GM18907 (cell line): ENCODE results near the gene ITGB5.

Source experiments
- ATAC-seq: cut with Tn5 transposase; IDR thresholded peaks from one replicate; pipeline ENCODE4 v1.9.1; 2021; ENCODE audit warnings: mild to moderate bottlenecking, moderate library complexity; ENCODE audit not compliant: unreplicated experiment

The ITGB5 gene, protein sequence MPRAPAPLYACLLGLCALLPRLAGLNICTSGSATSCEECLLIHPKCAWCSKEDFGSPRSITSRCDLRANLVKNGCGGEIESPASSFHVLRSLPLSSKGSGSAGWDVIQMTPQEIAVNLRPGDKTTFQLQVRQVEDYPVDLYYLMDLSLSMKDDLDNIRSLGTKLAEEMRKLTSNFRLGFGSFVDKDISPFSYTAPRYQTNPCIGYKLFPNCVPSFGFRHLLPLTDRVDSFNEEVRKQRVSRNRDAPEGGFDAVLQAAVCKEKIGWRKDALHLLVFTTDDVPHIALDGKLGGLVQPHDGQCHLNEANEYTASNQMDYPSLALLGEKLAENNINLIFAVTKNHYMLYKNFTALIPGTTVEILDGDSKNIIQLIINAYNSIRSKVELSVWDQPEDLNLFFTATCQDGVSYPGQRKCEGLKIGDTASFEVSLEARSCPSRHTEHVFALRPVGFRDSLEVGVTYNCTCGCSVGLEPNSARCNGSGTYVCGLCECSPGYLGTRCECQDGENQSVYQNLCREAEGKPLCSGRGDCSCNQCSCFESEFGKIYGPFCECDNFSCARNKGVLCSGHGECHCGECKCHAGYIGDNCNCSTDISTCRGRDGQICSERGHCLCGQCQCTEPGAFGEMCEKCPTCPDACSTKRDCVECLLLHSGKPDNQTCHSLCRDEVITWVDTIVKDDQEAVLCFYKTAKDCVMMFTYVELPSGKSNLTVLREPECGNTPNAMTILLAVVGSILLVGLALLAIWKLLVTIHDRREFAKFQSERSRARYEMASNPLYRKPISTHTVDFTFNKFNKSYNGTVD

DNA sequence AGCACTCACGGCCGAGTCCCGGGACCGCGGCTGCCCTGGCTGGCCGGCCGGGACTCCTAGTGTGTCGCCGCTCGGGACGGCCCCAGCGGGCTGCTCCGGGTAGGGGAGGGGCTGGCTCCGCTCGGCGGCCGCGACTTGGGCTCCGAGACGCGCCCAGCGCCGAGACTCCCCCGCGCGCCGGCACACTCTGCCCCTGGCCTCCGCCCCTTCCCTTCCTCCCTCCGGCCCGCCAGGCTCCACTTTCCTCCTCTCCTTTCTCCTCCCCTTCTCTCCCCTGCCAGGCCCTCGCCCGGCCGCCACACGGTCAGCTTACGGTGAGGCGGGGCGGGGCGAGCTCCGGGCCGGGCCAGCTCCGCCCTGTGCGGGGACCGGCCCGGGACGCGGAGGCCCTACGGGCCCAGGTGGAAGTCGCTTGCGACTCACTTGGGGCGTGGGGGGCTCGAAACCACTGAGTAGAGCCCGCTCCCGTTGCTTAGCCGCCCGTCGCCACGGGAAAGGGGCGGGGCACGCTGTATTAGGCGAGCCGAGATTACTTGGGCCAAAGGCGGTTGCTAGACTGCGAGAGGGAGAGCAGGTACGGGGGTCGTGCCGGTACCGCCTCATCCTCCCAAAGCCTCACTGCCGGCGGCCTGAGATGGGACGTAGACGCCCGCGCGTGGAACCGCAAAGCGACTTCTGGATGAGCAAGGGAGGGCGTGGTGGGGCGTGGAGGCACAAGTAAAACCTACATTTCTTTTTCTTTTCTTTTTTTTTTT lies at the start of gene ITGB5:
Gene ITGB5 (minus strand): TSS at position 189 of the 755 bp plus-strand sequence. CDS start 365 bp downstream, outside the sequence.
- peak; percentile 60 for ATAC-seq

DNA sequence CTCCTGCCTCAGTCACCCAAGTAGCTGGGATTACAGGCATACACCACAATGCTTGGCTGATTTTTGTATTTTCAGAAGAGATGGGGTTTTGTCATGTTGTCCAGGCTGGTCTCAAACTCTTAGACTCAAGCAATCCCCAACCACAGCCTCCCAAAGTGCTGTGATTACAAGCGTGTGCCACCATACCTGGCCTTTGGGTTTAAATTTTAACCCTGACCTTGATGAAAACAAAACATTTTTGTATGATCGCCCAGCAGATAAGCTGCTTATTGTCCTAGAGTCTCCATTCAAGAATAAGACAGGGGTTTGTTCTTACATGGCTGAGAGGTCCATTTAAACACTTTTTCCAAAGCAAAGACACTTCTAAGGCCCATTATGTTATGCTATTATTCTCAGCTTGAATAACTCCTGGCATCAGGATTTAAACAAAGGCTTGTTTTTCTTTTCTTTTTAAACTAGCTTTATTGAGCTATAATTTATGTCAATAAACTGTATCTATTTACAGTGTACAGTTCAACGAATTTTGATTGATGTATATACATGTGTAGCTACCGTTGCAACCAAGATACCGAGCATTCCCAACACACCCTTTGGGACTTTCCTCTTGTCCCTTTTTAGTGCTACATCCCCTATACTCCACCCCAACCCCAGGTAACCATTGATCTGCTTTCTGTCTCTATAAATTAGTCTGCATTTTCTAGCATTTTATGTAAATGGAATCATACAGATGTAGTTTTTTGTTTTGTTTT lies 48.8 kb upstream of the ITGB5 start:
- no peak for ATAC-seq

DNA sequence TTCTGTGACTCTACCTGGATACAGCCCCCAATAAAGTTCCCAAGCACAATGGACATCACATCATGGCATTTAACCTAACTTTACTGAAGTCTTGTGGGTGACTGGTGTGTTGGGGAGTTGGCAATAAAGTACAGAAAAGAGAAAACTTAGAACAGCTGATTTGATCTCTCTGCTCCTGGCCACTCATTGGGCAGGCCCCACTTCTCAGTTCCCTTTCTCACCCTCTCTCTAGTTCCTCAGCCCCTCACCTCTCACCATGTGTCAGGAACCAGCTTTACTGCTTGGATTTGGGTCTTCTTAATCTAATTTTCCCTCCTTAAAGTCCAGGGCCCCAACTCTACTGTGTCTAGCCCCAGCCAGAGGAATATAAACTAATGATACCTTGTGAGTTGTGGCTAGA lies 48.1 kb upstream of the ITGB5 start:
- no peak for ATAC-seq

DNA sequence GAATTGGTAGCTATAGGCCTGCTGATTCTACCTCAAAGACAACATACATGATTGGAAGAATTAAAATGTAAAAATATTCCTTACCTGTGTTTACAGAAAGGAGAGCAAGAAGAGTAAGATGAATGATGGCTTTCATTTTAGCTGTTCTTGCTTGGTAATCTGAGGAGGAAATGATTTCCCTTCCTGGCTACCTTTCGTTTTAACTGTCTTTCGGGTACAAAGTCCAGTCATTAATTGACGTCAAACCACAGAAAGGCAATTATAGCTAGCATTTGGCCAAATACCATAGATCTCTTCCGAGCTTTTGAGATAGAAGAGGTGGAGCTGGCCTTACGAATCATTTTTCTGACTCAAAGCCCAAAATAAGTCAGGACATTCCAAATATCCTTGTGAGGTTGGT lies 47.4 kb upstream of the ITGB5 start, which contains the start of gene MUC13:
Gene MUC13 (minus strand): TSS at position 175 of the 400 bp plus-strand sequence. CDS start 39 bp downstream, at position 136.
- no peak for ATAC-seq

DNA sequence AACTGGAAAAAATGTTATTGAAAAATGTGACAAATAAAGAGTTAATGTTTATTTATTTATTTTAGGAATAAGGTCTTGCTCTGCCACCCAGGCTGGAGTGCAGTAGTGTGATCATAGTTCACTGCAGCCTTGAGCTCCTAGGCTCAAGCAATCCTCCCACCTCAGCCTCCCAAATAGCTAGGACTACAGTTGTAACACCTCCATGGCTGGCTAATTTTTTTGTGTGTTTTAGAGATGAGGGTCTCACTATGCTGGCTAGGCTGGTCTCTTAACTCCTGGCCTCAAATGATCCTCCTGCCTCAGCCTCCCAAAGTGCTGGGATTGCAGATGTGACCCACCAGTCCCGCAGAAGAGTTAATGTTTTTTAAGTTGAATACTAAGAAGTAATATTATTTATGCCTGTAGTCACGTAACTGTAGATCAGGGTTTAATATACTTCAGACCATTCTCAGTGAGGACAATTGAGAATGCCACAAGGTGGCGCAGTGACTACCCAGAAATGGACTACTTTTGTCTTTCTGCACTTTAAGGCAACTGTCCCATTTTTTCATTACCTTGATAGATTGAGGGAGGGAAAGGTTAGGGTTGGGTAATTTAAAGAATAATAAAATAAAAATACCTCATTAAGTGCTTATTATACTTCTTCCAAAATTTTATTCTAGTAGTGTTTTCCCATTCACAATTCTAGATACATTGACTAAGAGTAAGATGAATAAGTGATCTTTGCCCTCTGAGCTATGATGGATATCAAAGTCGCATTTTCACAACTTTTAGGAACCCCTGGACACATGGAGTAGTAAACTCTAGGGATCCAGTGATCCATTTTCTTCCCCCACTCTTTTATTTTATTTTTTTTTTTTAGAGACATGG lies 41.4 kb upstream of the ITGB5 start:
- no peak for ATAC-seq

DNA sequence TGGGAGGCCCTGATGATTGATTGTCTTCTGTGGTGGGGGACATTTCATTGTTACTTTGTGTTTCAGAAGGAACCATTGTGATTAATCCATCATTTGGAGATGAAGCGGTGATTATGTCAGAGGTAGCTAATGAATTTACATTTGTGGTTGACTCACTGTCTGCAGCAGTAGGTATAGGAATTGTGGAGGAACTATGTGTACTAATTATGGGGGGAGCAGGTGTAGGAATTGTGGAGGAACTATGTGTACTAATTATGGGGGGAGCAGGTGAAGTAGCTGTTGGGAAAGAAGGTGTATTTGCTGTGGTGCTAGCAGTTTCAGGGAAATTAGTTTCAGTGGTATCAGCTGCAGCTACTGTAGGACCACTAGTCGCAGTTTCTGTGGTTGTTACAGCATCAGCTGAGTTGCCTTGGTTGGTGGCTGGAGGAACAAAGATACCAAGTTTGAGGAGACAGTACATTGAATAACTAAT lies 40.4 kb upstream of the ITGB5 start:
- ATAC-seq = peak; percentile 87

DNA sequence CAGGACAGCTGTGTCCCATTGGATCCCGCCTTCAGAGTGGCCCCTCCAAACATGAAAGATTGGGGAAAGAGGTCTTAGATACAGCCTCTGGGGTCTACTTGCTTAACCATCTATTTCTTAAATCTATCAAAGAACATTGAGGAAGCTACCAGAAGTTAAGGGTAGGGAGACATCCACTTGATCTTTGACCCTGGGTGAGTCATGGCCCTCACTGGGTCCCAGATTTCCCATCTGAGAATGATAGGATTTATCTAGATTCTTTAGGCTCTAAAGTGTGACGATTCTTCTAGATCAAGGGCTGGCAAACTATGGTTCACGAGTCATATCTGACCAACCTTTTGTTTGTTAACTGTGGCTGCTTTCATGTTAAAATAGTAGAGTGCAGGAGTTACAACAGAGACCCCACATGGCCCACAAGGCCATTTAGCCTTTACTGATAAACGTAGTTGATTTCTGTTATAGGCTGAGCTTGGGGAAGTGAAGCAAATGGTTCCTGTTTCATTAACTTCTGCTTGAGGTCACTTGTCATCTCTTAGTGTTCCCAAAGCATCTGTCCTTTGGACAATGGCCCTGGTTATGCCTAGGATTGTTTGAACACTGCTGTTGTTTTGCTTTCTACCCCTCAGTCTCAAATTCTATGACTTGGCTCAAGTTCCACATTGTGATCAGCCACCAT lies 39.4 kb upstream of the ITGB5 start:
- no peak for ATAC-seq

DNA sequence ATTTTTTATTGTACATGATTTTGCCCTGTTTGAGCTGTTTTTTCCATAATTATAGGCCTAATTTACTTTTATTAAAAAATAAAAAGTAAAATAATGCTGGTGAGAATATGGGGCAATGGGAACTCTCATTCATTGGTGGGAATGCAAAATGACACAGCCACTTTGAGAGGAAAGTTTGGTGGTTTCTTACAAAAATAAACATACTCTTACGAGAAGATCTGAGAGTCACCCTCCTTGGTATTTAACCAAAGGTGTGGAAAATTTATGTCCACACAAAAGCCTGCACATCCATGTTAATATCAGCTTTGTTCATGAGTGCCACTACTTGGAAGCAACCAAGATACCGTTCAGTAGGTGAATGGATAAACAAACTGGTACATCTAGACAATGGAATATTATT lies 37.6 kb upstream of the ITGB5 start:
- no peak for ATAC-seq

DNA sequence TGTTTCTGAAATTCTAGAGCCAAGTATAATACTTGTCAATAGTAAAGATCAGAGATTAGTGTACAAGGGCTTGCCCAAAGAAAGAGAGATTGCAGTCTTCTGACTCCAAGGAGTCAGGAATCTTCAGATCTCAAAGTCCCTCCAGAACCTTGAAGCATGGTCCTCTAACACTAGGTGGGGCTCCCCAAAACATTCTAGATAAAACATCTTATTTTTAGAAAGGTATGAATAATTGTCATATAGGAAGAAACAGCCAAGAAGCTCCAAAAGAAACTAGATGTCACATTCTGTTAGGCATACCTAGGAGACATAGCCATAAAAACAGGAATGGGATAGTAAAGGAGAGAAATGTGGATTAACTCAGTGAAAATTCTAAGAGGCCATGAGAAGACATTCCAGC lies 36.7 kb upstream of the ITGB5 start:
- no peak for ATAC-seq

DNA sequence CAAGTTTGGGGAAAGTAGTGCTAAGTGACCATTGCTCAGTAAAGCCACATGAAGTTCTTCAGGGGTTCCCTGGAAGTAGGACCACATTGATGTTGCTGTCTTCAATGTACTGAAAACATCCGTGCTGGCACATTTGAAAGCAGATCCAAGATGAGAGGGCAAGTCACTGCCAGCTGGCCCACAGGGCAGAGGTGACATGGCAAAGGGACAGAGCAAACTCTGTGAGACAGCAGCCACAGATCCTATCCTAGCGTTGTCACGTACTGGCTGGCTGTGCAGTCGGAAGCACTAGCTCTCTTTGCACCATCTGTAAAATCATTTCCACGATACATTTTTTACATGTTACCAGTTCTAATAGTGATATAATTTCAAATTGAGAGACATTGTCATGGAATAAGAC lies 33.6 kb upstream of the ITGB5 start:
- ATAC-seq = no peak

DNA sequence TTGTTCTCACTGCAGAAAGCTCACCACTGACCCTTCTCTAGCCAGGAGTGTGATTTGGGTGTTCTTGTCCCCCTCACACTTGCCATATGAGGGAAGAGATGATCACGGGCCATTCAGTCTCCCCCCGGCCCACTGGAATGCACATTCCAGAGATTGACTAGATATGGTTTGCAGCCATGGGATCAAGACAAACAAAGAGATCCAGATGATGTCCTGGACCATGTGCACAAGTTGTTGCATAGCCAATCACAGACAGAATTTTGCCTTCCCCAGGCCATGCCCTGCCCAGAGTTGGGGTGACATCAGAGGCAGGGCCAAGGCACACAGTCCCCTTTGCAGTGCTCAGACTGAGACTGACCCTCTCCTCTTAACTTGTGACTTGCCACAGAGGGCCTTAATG lies 32.6 kb upstream of the ITGB5 start:
- no peak for ATAC-seq

DNA sequence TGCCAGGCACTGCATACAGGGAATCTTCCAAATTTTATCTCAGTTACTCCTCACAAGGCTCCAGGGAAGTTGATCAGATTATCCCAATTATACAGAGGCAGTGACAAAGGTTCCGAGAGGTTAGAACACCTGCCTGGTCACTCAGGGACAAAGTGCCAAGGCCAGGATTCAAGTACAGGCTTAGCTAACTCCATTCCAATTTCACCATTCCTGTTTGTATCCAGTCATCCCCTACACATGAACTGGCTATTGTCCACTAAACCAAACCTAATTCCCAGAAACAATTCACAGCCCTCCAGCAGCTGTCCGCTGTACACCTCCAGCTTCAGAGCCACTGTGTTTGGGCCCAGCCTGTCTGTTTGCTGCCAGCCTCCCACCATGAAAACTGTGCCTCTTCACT lies 31.4 kb upstream of the ITGB5 start:
- no peak for ATAC-seq

DNA sequence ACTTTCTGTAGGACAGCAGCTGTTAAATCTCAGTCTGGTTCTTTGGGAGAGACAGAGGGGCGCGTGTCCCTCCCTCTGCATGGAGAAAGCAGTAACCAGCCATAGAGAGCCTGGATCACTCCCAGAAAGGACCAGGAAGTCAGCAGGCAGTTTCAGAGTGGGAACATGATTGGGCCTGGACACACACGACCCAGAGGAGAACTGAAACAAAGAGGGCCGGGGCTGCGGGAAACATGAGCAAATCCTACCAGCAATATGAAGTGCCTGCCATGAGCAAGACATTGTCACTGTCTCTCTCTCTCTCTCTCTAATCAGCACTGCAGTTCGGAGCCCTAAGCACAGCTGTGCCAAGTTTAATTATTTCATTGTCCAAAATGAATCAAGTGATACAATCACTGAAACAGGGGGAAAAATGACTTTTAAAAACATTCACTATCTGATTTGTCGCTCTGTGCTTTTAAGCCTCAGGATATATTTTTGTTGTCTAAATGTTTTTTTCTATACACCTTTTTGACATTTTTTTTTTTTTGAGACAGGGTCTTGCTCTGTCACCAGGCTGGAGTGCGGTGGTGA lies 29.8 kb upstream of the ITGB5 start:
- no peak for ATAC-seq

DNA sequence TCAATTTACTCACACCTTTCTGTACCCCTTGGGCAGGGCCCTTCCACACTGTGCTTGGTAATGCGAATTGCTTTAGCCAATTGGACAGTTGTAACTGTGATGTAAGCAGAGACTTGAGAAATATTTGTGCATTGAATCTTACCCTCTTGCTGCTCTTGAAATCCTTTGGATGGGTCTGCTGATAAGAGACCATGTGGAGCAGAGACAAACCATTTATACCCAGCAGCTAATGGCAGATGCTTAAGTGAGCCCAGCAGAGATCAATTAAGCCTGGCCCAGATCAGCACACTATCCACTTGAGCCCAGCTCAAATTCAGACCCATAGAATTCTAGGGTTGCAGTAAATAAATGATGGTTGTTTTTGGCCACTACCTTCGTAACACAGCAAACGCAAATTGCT lies 28.1 kb upstream of the ITGB5 start:
- no peak for ATAC-seq

DNA sequence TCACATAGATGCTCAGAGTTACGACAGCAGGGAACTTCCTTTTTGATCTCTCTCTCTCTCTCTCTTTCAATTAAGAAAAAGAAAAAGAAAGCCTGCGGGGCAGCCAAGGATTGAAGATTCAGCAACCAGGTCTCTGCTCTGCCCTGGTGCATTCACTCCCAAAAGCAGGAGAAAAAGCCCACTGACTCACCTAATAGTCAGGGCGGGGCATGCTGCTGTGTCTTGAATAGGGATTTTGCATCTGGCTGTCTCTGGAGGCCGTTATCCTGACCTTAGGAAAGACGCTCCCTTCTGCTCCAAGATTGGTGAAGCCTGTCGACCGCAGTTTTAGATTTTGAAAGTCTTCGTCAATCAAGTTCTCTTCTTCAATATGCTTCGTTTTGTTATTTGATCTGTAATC lies 20.8 kb upstream of the ITGB5 start:
- no peak for ATAC-seq

DNA sequence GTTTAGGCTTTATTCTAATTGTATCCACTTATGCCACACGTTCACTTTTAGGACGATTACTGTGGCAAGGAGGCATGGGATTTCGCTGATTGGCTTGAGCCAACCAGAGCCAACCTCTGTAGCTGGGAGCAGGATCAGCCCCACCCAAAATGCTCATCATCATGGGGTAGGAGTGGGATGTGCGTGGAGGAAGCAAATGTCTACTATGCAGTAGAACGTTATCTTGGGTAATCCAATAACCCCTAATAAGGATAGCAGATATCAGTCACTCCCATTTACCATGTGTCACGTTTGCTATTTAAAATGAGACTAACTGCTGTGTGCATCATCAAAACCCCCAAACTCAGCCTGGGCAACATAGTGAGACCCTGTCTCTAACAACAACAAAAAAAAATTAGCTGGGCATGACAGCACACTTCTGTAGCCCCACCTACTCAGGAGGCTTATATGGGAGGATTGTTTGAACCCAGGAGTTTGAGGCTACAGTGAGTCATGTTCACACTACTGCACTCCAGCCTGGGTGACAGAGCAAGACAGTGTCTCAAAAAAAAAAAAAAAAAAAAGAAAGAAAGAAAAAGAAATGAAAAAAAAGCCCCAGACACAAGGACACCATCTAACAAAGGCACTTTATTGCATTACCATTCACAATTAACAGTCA lies 17.8 kb upstream of the ITGB5 start:
- ATAC-seq = no peak

DNA sequence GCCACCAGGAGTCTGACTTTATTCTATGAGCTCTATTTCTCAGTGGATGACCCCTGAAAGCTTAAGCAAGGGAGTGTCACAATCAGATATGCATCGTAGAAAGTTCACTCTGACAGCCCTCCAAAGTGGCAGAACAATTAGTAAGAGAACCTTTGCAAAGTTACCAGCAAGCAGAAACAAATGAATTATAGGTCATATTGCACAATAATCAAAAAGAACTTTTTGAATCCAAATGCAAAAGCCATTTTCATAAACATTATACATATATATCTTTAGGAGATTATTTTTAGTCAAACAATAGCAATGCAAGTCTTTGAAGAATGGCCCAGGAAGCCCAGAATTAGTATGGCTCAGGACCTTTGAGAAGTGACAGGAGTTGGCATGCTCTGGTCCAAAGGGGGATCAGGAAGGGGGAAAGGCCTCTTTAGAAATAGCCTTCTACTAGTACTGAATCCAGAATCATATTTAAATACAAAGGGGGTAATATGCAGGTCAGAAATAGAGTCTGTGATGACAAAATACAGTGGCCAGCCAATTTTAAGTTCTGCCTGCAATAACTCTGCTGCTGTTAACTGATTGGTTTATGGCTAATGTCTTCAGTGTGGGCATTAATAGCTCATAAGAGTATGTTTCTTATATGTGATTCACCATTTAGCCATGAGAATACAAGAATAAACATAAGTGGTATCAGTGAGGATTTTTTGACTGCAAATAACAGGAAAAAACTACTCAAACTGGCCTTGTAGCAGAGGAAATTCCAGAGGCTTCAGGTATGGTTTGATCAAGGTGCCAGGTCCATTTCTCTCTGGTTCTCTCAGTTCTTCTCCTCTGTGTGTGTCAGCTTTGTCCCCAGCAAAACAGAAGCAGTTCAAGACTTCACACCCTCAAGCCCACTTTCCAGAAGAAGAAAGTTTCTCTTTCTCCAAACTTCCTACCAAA lies 17.0 kb upstream of the ITGB5 start:
- ATAC-seq = no peak
